ENCODE measurements around the gene NBEAL1. TPM values are rescaled to one million over a fixed set of nuclear protein-coding genes. Genes with fewer than 3 reads are reported as not detected.
"Not testable (repeated sequence)": the region's sequence is repeated elsewhere in the genome, so short reads cannot be mapped to it uniquely, and the experiment has no call there.

NBEAL1 gene
- total and polyA plus RNA-seq, 12 donors, result 2.5 to 24.5 (median 17.9) TPM

DNA sequence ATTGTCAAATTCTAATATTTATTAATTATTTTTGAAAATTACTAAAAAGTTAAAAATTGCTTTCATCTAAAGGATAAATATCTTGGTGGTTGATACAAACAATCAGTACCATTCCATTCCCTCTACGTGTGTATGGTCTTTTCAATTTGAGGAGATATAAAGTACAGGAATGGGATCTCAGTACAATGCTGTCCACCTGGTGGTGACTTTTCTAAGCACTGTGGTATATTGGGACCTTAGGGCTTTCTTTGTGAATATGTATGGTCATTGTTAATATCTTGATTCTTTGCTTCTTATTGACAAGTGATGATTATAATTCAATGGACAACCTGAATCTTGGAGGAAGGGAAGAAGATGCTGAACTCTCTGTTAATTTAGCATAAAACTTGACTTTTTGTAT is 83.1 kb downstream of the NBEAL1 start:
- no peak overlapping the region for H3K4me3 ChIP-seq
- no peak for ATAC-seq
- no peak for DNase-seq
- H3K9me3 ChIP-seq, result no peaks in the 10 kb centered on the region
- H3K36me3 ChIP-seq, result peaks cover 0 to 97% (median 7%) of the 10 kb centered on the region in 9 donors
- WGBS, 2 donors, result 77 to 83% methylated on average over 1 of the region's 1 CpG
- H3K27me3 ChIP-seq, result no peaks in the 10 kb centered on the region
- TF ChIP-seq, protein P1, sequence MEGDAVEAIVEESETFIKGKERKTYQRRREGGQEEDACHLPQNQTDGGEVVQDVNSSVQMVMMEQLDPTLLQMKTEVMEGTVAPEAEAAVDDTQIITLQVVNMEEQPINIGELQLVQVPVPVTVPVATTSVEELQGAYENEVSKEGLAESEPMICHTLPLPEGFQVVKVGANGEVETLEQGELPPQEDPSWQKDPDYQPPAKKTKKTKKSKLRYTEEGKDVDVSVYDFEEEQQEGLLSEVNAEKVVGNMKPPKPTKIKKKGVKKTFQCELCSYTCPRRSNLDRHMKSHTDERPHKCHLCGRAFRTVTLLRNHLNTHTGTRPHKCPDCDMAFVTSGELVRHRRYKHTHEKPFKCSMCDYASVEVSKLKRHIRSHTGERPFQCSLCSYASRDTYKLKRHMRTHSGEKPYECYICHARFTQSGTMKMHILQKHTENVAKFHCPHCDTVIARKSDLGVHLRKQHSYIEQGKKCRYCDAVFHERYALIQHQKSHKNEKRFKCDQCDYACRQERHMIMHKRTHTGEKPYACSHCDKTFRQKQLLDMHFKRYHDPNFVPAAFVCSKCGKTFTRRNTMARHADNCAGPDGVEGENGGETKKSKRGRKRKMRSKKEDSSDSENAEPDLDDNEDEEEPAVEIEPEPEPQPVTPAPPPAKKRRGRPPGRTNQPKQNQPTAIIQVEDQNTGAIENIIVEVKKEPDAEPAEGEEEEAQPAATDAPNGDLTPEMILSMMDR (IDR thresholded peaks at IDR 0.05), result peak in 7 of 9 donors; percentile 20 to 51 (median 25)
- intact Hi-C loops (cut with DNase I), result no loop called here
- H3K27ac ChIP-seq, result no peak overlapping the region
- H3K4me1 ChIP-seq, result no peaks in the 10 kb centered on the region

DNA sequence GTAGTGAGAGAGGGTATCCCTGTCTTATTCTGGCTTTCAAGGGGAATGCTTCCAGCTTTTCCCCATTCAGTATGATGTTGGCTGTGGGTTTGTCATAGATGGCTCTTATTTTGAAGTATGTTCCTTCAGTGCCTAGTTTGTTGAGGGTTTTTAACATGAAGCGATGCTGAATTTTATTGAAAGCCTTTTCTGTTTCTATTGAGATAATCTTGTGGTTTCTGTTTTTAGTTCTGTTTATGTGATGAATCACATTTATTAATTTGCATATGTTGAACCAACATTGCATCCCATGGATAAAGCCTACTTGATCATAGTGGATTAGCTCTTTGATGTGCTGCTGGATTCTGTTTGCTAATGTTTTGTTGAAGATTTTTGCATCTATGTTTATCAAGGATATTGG is 87.7 kb downstream of the NBEAL1 start:
- intact Hi-C loops (cut with DNase I); ATAC-seq; H3K27me3 ChIP-seq; H3K4me3 ChIP-seq; DNase-seq; H3K27ac ChIP-seq: not testable (repeated sequence)
- WGBS, 2 donors, result 75 to 82% methylated on average over 1 of the region's 1 CpG
- Histone ChIP-seq H3K4me1 (peaks cover 0 to 13% (median 3%) of the 10 kb centered on the region in 9 donors), H3K9me3 (peaks cover 0 to 22% (median 10%) of the 10 kb centered on the region in 11 donors), H3K36me3 (peaks cover 0 to 100% (median 27%) of the 10 kb centered on the region in 9 donors)

DNA sequence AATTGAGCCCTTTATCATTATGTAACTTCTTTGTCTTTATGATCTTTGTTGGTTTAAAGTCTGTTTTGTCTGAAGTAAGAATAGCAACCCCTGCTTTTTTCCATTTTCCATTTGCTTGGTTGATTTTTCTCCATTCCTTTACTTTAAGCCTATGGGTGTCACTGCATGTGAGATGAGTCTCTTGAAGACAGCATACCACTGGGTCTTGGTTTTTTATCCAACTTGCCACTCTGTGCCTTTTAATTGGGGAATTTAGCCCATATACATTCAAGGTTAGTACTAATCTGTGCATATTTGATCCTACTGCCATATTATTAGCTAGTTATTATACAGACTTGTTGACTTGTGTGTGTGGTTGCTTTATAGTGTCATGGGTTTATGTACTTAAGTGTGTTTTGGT is 89.6 kb downstream of the NBEAL1 start:
- TF ChIP-seq, protein P1 (IDR thresholded peaks at IDR 0.05), result no peak
- Histone ChIP-seq H3K27me3 (no peaks in the 10 kb centered on the region), H3K9me3 (peaks cover 0 to 22% (median 10%) of the 10 kb centered on the region in 11 donors), H3K4me3 (no peak overlapping the region), H3K27ac (no peak overlapping the region), H3K36me3 (peaks cover 0 to 100% (median 27%) of the 10 kb centered on the region in 9 donors), H3K4me1 (peaks cover 0 to 13% (median 3%) of the 10 kb centered on the region in 9 donors)
- no peak for ATAC-seq
- intact Hi-C loops (cut with DNase I), result no loop called here
- no peak for DNase-seq

DNA sequence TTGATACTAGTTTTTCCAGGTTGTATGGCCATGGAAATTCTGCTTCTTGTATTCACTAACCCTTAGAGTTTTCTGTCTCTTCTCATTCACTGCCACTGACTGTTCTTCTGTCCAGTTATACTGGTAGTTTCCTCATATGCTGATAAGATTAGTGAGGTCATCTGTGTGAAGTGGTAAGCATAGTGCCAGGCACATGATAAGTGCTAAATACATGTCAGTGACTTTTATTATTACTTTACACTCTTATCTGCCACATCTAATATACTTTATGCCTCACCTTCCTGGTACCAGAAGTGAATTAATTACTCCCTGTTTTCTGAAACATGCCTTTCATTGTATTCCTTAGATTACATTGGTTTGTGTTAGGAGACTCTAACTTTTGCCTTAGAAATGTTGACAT is 91.3 kb downstream of the NBEAL1 start:
- no peak overlapping the region for H3K4me3 ChIP-seq
- peak in 6 of 8 donors; percentile 61 to 90 (median 83) for ATAC-seq

DNA sequence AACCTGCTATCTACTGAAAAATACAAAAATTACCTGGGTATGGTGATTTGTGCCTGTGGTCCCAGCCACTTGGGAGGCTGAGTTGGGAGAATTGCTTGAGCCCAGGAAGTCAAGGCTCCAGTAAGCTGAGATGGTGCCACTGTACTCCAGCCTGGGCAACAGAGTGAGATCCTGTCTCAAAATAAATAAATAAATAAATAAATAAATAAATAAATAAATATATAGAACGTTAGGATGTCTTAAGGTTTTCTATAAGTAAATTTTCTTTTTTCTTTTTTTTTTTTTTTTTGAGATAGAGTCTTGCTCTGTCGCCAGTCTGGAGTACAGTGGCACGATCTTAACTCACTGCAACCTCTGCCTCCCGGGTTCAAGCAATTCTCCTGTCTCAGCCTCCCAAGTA is 95.8 kb downstream of the NBEAL1 start:
- WGBS, 2 donors, result 74 to 75% methylated on average over 4 of the region's 4 CpGs
- H3K36me3 ChIP-seq, result peaks cover 0 to 100% (median 43%) of the 10 kb centered on the region in 9 donors
- not testable (repeated sequence) for ATAC-seq

More for the DNA sequence above, 91.3 kb downstream of the NBEAL1 start:
- Histone ChIP-seq H3K9me3 (peaks cover 0 to 22% (median 10%) of the 10 kb centered on the region in 11 donors), H3K27me3 (no peaks in the 10 kb centered on the region), H3K27ac (no peak overlapping the region), H3K4me1 (peaks cover 0 to 13% (median 3%) of the 10 kb centered on the region in 9 donors), H3K36me3 (peaks cover 0 to 100% (median 35%) of the 10 kb centered on the region in 9 donors)
- intact Hi-C loops (cut with DNase I), result no loop called here
- TF ChIP-seq, protein P1 (IDR thresholded peaks at IDR 0.05), result no peak
- no peak for DNase-seq

More for the DNA sequence above, 95.8 kb downstream of the NBEAL1 start:
- peaks cover 0 to 13% (median 3%) of the 10 kb centered on the region in 9 donors for H3K4me1 ChIP-seq
- DNase-seq; H3K4me3 ChIP-seq; intact Hi-C loops (cut with DNase I); H3K27ac ChIP-seq; H3K27me3 ChIP-seq; H3K9me3 ChIP-seq: not testable (repeated sequence)

Measured in heart right ventricle (tissue), 16 donors.